HK-2 (cell line): ENCODE data around the gene ERP27.

Source experiments
- DNase-seq: peaks from one replicate; pipeline ENCODE4 v3.0.0-alpha.2; 2018; ENCODE audit not compliant: unreplicated experiment

The ERP27 gene

GRCh38 chr12:14959916-14960496 is 21.7 kb upstream of the ERP27 start:
- DNase-seq, result no peak

- no peak for DNase-seq
These were observed 21.1 kb upstream of the ERP27 start for GRCh38 chr12:14959463-14959862.

- no peak for DNase-seq
These were observed 20.7 kb upstream of the ERP27 start for GRCh38 chr12:14959126-14959440.

GRCh38 chr12:14958361-14959125 is 20.2 kb upstream of the ERP27 start:
- DNase-seq, result no peak

GRCh38 chr12:14957551-14958168 is 19.3 kb upstream of the ERP27 start:
- DNase-seq, result no peak

GRCh38 chr12:14956905-14957304 is 18.6 kb upstream of the ERP27 start:
- DNase-seq, result no peak

- DNase-seq, result no peak
These were observed 17.9 kb upstream of the ERP27 start for GRCh38 chr12:14956024-14956891.

- DNase-seq, result no peak
These were observed 15.9 kb upstream of the ERP27 start for GRCh38 chr12:14954269-14954668.

- no peak for DNase-seq
These were observed 15.4 kb upstream of the ERP27 start for GRCh38 chr12:14953752-14954151.

GRCh38 chr12:14952299-14952921 is 14.1 kb upstream of the ERP27 start:
- no peak for DNase-seq

GRCh38 chr12:14951851-14952250 is 13.5 kb upstream of the ERP27 start:
- no peak for DNase-seq

GRCh38 chr12:14950982-14951746 is 12.8 kb upstream of the ERP27 start:
- no peak for DNase-seq

GRCh38 chr12:14950421-14950820 is 12.1 kb upstream of the ERP27 start:
- no peak for DNase-seq

- no peak for DNase-seq
These were observed 11.3 kb upstream of the ERP27 start for GRCh38 chr12:14949631-14950030.

- peak; percentile 41 for DNase-seq
These were observed 10.3 kb upstream of the ERP27 start for GRCh38 chr12:14948672-14949071.

GRCh38 chr12:14946861-14947260 is 8.5 kb upstream of the ERP27 start:
- no peak for DNase-seq

GRCh38 chr12:14946162-14946561 is 7.8 kb upstream of the ERP27 start:
- no peak for DNase-seq

- no peak for DNase-seq
These were observed 4.0 kb upstream of the ERP27 start for GRCh38 chr12:14942196-14942931.

GRCh38 chr12:14941369-14941768 is 3.0 kb upstream of the ERP27 start:
- DNase-seq, result no peak

- no peak for DNase-seq
These were observed 648 bp downstream of the ERP27 start for GRCh38 chr12:14937689-14938088.
